Esophagus (tissue), 2 donors: Measurements from ENCODE around the gene PIEZO1. TPM values are rescaled to one million over a fixed set of nuclear protein-coding genes. Genes with fewer than 3 reads are reported as not detected.

Experiments
- H3K27ac ChIP-seq, 2 donors: one replicate each; pipeline ENCODE4 v1.5.1; 2013; ENCODE audit warnings: low read depth in 2 of 2, mild to moderate bottlenecking in 2 of 2, inconsistent platforms in 1 of 2, low read length in 1 of 2, moderate library complexity in 1 of 2
- H3K27me3 ChIP-seq, 2 donors: one replicate each; pipeline ENCODE4 v1.6.1; 2013; ENCODE audit warnings: low read length in 2 of 2, control low read depth in 1 of 2, mild to moderate bottlenecking in 1 of 2; ENCODE audit not compliant: insufficient read depth in 2 of 2, control insufficient read depth in 1 of 2
- H3K36me3 ChIP-seq, 2 donors: one replicate each; pipeline ENCODE4 v1.6.1; 2013; ENCODE audit warnings: low read length in 1 of 2; ENCODE audit not compliant: control insufficient read depth in 2 of 2, insufficient read depth in 2 of 2
- H3K4me1 ChIP-seq, 2 donors: one replicate each; pipeline ENCODE4 v1.6.1; 2013; ENCODE audit warnings: low read length in 1 of 2; ENCODE audit not compliant: control insufficient read depth in 2 of 2, insufficient read depth in 2 of 2
- H3K4me3 ChIP-seq, 2 donors: one replicate each; pipeline ENCODE4 v1.5.1; 2013; ENCODE audit warnings: low read length in 2 of 2, mild to moderate bottlenecking in 2 of 2, low read depth in 1 of 2, moderate library complexity in 1 of 2
- H3K9me3 ChIP-seq, 2 donors: one replicate each; pipeline ENCODE4 v1.6.1; 2013; ENCODE audit warnings: mild to moderate bottlenecking in 2 of 2, low read depth in 1 of 2, low read length in 1 of 2, moderate library complexity in 1 of 2; ENCODE audit not compliant: control insufficient read depth in 2 of 2, insufficient read depth in 1 of 2
- WGBS, 2 donors: extraction: QIAGEN DNeasy Blood & Tissue Kit; methylation state at CpG; one replicate each; pipeline ENCODE4 v1.1.7; 2013; 5-methylcytosine and 5-hydroxymethylcytosine counted together
- polyA plus RNA-seq, 2 donors: library from polyadenylated mRNA; stranded (reverse); fragments of 200-250 nt; gene quantifications; one replicate each; pipeline ENCODE4 v1.2.3, GENCODE V29; 2013
- donor health status: healthy with polysubstance abuse.
- donor health status: Bipolar disorder and iron deficiency.

PIEZO1 gene
- polyA plus RNA-seq, 2 donors = 102 to 172 TPM

DNA sequence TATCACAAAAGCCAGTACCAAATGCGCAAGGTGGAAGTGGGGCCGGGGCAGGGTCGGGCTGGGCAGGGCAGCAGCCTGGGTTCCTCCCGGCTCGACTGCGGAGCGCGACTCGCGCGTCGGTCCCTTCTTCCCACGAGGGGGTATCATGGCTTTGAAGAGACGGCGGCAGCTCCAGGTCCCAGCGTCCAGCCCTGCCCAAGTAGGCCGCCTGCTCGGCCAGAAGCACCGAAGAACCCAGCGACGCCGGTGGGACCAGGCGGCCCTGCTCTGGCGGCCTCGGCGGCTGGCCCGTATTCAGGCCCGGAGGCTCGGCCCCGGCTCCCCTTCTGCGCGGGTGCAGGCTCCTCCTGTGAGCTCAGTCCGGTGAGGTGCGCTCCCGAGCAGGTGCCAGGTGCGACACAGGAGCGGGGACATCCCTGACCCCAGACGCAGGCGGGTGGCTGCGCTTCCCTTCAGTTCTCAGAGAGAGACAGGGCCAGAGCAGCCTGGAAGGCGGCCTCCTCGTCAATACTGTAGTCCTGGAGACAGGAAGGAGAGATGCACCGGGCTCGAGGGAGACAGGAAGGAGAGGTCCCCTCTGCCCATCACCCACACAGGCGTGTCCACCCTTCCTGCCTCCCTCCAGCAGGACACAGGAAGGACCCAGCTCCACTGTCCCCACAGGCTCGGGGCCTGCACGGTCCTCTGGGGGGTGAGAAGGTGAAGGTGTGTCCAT lies 87.7 kb downstream of the PIEZO1 start:
- H3K27ac ChIP-seq = no peak overlapping the region

DNA sequence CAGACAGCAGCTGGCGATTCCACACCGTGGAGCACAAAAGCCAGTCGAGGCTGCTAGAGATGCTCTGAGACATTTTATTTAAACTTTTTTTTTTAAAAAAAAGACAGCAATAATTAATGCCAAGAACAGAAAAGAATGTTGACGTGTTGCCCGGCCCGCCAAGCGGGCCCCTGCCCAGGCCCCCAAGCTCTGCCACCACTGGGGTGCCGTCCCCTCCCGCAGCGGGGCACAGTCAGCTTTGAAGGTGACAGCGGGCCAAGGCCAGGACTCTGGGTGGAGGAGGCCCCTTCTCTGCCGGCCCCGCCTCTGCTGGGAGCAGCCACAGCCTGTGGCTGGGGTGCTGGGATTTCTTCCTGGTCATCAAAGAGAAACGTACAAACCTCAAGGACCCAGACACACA lies 88.6 kb downstream of the PIEZO1 start:
- no peak overlapping the region for H3K4me3 ChIP-seq
- H3K4me1 ChIP-seq = peaks cover 0 to 5% of the 10 kb centered on the region in 2 donors
- peaks cover 0 to 2% of the 10 kb centered on the region in 2 donors for H3K9me3 ChIP-seq
- H3K36me3 ChIP-seq = peaks cover 0 to 23% of the 10 kb centered on the region in 2 donors
- H3K27ac ChIP-seq = no peak overlapping the region
- WGBS, 2 donors = 84 to 88% methylated on average over 14 of the region's 14 CpGs
- H3K27me3 ChIP-seq = no peaks in the 10 kb centered on the region

More for the DNA sequence above, 87.7 kb downstream of the PIEZO1 start:
- Histone ChIP-seq H3K9me3 (peaks cover 0 to 2% of the 10 kb centered on the region in 2 donors), H3K4me3 (no peak overlapping the region), H3K4me1 (peaks cover 3 to 5% of the 10 kb centered on the region in 2 donors), H3K36me3 (peaks cover 0 to 23% of the 10 kb centered on the region in 2 donors), H3K27me3 (no peaks in the 10 kb centered on the region)
- 91% methylated on average over 42 to 47 of the region's 47 CpGs for WGBS, 2 donors

DNA sequence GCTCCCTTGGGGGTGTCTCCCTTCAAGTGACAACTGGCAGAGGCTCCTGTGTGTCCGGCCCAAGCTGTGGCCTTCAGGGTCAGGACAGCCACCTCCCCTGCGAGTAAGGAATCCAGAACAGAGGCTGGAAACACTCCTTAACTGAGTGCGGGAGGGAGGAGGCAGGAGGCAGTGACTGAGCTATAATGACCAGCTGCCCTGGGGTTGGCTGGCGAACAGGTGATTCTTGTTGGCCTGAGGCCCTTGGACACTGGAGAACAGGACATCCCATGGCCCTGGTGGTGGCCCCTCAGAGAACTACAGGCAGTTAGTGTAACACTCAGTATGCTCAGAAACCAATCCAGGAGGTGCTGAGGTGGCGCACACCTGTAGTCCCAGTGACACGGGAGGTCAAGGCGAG lies 89.3 kb downstream of the PIEZO1 start:
- peaks cover 0 to 5% of the 10 kb centered on the region in 2 donors for H3K4me1 ChIP-seq
- no peaks in the 10 kb centered on the region for H3K27me3 ChIP-seq
- H3K27ac ChIP-seq = no peak overlapping the region
- 91 to 95% methylated on average over 7 of the region's 7 CpGs for WGBS, 2 donors
- peaks cover 0 to 23% of the 10 kb centered on the region in 2 donors for H3K36me3 ChIP-seq
- peaks cover 0 to 2% of the 10 kb centered on the region in 2 donors for H3K9me3 ChIP-seq
- H3K4me3 ChIP-seq = no peak overlapping the region

GRCh38 chr16:88695218-88695617 lies 89.8 kb downstream of the PIEZO1 start:
- peaks cover 0 to 5% of the 10 kb centered on the region in 2 donors for H3K4me1 ChIP-seq
- 69 to 79% methylated on average over 15 of the region's 15 CpGs for WGBS, 2 donors
- H3K36me3 ChIP-seq = peaks cover 0 to 23% of the 10 kb centered on the region in 2 donors
- peaks cover 0 to 3% of the 10 kb centered on the region in 2 donors for H3K27me3 ChIP-seq
- H3K27ac ChIP-seq = no peak overlapping the region
- peaks cover 0 to 2% of the 10 kb centered on the region in 2 donors for H3K9me3 ChIP-seq
- H3K4me3 ChIP-seq = no peak overlapping the region

- WGBS, 2 donors = 89 to 90% methylated on average over 36 to 37 of the region's 37 CpGs
Observed at GRCh38 chr16:88694221-88695087, 90.6 kb downstream of the PIEZO1 start.

DNA sequence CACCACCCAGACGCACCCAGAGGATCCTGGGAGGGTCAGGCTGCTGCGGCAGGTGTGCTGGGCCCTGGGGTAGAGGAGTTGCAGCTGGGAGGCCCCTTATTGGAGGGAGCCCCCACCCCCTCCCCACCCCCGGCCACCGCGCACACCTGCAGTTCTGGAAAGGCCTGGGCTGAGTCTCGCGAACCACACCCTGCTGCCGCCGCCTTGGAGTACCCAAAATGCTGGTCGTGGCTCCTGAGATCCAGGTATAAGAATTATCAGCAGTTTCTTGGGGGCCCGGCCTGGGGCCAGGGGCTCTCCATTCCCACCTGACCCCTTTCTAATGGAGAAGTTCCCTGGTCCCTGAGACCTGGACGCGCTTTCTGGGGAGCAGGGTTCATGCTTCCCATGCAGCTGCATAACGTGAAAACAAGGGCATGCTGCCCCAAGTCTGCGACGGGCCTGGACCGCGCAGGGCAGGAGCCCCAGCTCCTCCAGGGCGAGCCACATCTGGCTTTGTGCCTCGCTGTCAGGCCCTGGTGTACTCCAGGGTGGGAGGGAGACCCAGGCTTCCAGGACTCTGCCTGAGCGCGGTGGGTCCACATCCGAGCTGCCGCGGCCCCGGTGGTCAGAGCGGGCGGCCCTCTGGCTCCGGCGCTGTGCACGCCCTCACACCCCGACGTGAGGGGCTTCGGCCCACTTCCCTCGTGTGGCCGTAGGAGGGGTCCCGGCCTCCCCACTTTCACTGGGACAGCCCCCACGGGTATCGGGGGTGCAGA lies 91.4 kb downstream of the PIEZO1 start:
- Histone ChIP-seq H3K4me3 (no peak overlapping the region), H3K27ac (no peak overlapping the region), H3K4me1 (no peaks in the 10 kb centered on the region), H3K27me3 (peaks cover 0 to 3% of the 10 kb centered on the region in 2 donors), H3K36me3 (peaks cover 0 to 13% of the 10 kb centered on the region in 2 donors), H3K9me3 (no peaks in the 10 kb centered on the region)
- WGBS, 2 donors = 85 to 87% methylated on average over 36 to 39 of the region's 39 CpGs

More at GRCh38 chr16:88694221-88695087, 90.6 kb downstream of the PIEZO1 start:
- Histone ChIP-seq H3K4me3 (no peak overlapping the region), H3K36me3 (peaks cover 0 to 22% of the 10 kb centered on the region in 2 donors), H3K27ac (no peak overlapping the region), H3K4me1 (peaks cover 0 to 1% of the 10 kb centered on the region in 2 donors), H3K9me3 (peaks cover 0 to 2% of the 10 kb centered on the region in 2 donors), H3K27me3 (peaks cover 0 to 3% of the 10 kb centered on the region in 2 donors)

DNA sequence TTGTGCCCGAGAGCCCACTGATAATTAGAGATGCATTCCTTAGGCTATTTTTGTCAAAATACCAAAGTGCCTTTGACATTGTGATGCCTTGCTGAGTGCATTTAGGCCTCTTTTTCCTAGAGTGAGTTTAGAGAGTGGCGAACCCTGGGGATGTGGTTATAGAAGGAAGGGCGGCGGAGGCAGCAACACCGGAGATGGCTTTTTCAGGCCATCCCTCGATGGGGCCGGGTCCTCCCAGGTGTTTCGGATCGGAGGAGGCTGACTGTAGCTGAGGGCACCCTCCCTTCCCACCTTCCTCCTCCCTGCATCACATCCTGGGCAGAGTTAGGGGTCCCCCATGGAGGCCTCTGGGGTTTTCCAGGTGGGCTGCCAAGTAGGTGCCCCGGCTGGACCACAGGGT lies 92.2 kb downstream of the PIEZO1 start:
- Histone ChIP-seq H3K27ac (no peak overlapping the region), H3K27me3 (peaks cover 0 to 3% of the 10 kb centered on the region in 2 donors), H3K9me3 (no peaks in the 10 kb centered on the region), H3K36me3 (peaks cover 0 to 9% of the 10 kb centered on the region in 2 donors), H3K4me1 (no peaks in the 10 kb centered on the region), H3K4me3 (no peak overlapping the region)
- WGBS, 2 donors = 67 to 85% methylated on average over 10 of the region's 10 CpGs

DNA sequence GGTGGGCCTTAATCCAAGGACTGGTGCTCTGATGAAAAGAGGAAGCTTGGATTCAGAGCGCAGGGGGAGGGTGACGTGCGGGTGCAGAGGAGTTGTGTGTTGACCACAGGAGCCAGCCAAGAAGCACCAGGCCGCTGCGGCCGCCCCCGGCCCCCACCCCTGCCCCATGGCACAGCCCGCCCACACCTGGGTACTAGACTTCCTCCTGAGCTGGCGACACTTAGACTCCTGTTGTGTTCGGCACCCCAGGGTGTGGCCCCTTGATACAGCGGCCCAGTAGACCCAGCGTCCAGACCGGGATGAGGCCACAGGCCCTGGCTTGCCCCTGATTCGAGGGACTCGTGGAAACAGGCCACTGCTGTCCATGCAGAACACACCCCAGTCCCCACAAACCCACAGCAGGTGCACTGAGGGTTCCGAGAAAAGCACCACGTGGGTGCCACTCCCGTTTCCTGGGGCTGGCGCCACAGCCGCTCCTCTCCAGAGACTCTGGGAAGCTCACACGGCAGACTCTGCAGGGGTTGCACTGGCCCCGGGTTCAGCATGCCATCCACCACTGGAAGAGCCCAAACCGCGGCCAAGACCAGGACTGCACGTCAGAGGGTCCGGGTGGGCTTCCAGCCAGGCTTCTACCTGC lies 93.0 kb downstream of the PIEZO1 start:
- no peak overlapping the region for H3K27ac ChIP-seq
- 54 to 57% methylated on average over 26 of the region's 26 CpGs for WGBS, 2 donors
- H3K4me3 ChIP-seq = no peak overlapping the region
- peaks cover 0 to under 1% of the 10 kb centered on the region in 2 donors for H3K36me3 ChIP-seq
- peaks cover 0 to 3% of the 10 kb centered on the region in 2 donors for H3K27me3 ChIP-seq
- H3K4me1 ChIP-seq = no peaks in the 10 kb centered on the region
- no peaks in the 10 kb centered on the region for H3K9me3 ChIP-seq
